ENCODE results near the gene PRSS23.
"Not testable (repeated sequence)": the region's sequence is repeated elsewhere in the genome, so short reads cannot be mapped to it uniquely, and the experiment has no call there.

Gene PRSS23

GRCh38 chr11:86800076-86800959 lies at the start of gene PRSS23:
Gene PRSS23 (plus strand): TSS chr11:86800542. CDS start chr11:86807644, 7,102 bp downstream.
- no peak for DNase-seq (ENCODE audit: low read depth)

DNA sequence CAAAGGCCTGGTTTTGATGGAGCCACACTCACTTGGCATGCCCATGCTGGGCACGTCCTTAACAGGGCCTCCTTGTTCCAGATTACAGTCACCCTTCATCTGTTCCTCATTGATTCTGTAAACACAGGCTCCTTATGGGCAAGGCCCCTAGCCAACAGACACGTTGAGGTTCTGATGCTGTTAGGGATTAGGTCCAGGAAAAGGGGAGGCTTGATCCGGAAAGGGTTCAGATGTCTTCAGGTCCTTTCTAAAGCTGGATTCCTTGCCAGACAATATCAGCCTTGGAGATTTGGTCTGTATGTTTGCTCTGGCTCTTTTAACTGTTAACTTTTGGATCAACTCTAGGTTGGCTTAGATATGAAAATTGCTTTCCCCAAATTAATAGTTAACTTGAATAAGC lies 46.9 kb upstream of the PRSS23 start:
- no peak for DNase-seq (ENCODE audit: low read depth)

- no peak for DNase-seq (ENCODE audit: low read depth)
Observed at GRCh38 chr11:86755146-86755545, 45.2 kb upstream of the PRSS23 start.

- DNase-seq (ENCODE audit: low read depth) = no peak
Observed at GRCh38 chr11:86758171-86758570, 42.2 kb upstream of the PRSS23 start.

DNA sequence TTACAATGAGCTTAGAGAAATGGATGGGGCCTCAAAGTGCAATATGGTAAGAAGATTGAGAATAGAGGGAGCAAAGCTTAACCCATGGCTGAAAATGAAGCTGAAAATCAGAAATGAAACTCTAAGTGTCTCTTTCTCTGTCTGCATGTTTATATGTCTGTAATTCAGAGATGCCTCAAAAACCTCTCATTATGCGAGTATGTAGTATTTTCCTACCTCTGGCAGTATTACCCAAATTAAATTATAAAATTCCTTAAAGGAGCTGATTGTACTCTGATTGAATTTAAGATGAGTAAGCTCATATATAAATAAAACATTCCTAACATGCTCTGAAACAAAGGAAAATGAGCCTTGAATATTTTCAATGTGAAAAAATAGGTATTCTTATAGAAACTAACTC lies 39.8 kb upstream of the PRSS23 start:
- DNase-seq (ENCODE audit: low read depth) = no peak

DNA sequence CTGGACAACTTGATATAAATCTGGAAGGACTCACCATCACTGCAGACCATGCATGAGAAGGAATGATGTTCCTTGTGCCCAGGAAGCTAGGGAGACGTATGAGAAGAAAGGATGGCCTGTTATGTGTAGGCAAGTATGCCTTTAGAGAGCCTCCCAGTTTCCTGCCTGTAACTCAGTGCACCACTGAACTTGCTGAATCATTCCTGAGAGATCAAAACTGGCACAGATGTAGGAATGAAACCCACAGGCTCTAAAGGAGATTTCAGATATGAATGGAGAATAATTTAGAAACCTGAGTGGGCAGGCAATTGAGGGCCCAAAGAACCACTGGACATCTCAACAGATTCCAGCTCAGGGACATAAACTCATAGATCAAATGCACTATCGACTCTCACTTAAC lies 38.4 kb upstream of the PRSS23 start:
- DNase-seq (ENCODE audit: low read depth) = no peak

- no peak for DNase-seq (ENCODE audit: low read depth)
Observed at GRCh38 chr11:86765203-86765602, 35.1 kb upstream of the PRSS23 start.

- no peak for DNase-seq (ENCODE audit: low read depth)
Observed at GRCh38 chr11:86765878-86766277, 34.5 kb upstream of the PRSS23 start.

DNA sequence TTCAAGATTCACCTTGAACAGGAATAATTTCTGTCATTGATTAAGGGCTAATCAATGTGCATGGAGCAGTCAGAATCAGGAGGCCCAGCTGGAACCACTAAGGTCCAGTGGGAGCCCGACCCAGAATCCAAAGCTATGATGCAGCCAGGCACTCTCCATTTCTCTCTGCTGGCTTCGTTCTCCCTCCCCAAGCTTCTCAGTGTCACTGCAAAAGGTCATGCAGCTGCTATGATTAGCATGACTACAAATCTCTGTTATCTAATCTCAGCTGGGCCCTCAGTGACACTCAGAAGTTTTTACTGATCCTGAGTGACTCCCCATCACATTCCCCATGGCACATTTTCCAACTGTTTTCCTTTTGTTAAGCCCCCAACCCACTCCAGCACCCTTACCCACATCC lies 31.1 kb upstream of the PRSS23 start:
- DNase-seq (ENCODE audit: low read depth) = no peak

GRCh38 chr11:86770473-86771027 lies 29.8 kb upstream of the PRSS23 start:
- not testable (repeated sequence) for DNase-seq (ENCODE audit: low read depth)

GRCh38 chr11:86772999-86773398 lies 27.3 kb upstream of the PRSS23 start:
- DNase-seq (ENCODE audit: low read depth) = no peak

DNA sequence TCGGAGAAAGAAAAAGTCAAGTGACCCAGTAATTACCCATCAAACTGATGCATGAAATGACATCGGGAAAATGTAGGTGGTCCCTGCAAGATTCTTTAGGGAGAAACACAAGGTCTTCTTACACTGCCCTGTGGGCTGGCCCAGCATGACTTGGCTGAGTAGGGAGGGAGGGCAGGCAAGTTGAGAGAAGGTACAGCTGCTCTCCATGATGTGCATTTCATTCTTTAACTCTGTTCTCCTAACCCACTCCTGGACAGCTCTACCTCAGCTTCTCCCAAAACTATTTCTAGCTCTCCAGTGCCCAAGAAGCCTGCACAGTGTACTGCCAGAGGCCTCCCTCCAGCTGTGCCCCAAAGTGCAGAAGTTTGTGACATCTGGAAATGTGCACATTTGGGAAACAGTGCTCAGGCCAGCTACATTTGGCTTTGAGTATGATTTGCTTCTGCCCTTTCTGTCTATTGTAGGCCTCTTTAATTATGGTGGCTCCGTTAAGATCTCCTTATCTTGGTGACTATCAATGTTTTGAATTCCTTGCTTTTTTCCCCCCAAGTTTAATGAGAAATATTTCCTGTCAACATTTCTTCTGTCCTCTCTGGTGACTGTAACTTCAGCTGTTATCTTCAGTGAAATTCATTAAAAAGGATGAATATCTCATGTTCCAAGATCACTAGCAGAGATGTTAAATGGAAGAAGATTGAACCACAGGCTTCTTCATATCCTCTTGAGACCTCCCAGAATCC lies 26.7 kb upstream of the PRSS23 start:
- DNase-seq (ENCODE audit: low read depth) = no peak

- no peak for DNase-seq (ENCODE audit: low read depth)
Observed at GRCh38 chr11:86774417-86774816, 25.9 kb upstream of the PRSS23 start.

- DNase-seq (ENCODE audit: low read depth) = no peak
Observed at GRCh38 chr11:86775361-86775760, 25.0 kb upstream of the PRSS23 start.

DNA sequence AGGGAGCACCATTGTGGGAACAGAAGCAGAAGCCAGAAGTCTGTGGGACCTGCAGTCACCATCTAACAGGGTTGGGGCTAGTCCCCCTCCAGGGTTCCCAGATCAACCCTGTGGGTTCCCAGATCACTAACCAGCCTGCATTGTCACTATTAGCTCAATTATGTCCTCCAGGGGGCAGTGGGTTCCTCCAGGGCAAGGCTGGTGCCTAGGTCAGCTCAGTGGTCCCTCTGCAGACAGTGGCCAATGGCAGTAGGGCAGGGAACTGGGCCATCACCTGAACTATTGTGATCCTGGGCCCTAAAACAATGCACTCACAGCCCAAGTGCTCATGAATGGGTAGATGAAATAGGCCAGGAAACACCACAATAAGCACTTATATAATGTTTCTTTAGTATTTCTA lies 18.8 kb upstream of the PRSS23 start:
- no peak for DNase-seq (ENCODE audit: low read depth)

GRCh38 chr11:86782742-86783141 lies 17.6 kb upstream of the PRSS23 start:
- no peak for DNase-seq (ENCODE audit: low read depth)

- DNase-seq (ENCODE audit: low read depth) = no peak
Observed at GRCh38 chr11:86783661-86784060, 16.7 kb upstream of the PRSS23 start.

- DNase-seq (ENCODE audit: low read depth) = no peak
Observed at GRCh38 chr11:86784241-86784681, 16.1 kb upstream of the PRSS23 start.

DNA sequence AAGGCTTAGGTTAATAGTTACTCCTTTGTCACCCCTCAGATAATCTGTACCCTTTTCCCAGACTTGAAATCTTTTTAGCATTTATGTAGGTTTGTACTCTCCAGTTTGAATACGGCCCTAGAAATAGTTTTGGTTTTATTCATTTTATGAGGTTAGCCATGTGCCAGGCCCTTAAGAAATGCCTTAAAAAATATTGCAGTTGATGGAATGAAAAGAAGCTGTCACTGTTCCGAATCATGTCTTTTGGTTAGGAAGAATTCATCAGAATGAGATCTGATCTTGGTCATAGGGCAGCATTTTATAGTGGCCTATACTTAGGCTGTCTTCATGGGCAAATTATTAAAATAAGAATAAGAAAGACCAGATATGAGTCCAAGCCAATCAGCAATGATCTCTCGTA lies 14.8 kb upstream of the PRSS23 start:
- no peak for DNase-seq (ENCODE audit: low read depth)

- DNase-seq (ENCODE audit: low read depth) = no peak
Observed at GRCh38 chr11:86787018-86787536, 13.3 kb upstream of the PRSS23 start.

DNA sequence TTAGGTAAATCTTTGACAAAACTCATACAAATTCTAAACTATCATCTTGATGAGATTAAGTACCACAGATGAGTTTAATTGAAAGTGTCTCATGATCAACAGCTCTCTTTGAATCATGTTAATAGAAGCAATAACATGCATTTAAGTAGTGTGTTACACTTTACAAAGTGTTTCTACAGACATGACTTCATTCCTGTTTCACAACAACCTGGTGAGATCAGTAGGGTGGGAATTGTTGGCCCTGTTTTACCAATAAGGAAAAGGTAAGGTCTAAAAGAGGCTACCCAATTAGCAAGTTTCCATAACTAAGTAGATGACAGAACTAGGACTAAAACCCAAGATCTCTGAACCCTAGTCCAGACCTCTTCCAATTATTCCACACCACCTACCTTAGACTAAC lies 12.7 kb upstream of the PRSS23 start:
- no peak for DNase-seq (ENCODE audit: low read depth)

DNA sequence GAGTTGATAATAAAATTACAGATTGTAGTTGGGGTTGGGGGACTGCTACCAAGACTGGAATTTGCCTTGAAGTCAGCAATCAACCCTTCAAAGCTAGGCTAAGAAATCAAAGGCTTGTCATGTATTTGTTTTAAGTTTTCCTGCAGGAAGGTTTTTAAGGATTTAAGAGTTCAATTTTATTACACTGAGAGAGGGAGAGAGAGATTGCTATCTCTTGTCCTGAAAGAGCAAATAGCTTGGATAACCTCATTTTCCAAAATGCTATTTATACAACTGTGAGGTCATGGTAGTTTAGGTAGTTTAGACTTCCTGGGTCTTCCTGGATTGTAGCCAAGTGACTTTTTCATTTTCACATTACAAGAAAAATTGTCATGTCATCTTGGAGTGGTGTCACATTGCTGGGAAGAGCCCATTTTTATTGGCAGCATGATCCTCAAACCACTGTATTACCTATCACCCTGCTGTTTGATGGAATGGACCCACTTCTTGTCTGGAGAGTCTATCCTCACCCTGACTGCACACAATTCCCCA lies 10.1 kb upstream of the PRSS23 start:
- DNase-seq (ENCODE audit: low read depth) = no peak
